KMS-11 (cell line): Measurements from ENCODE around the gene CDC42.

Experiments
- H2AFZ ChIP-seq: fragments of 200-600 bp; sonication (generic); 2 replicates; pipeline ENCODE4 v1.6.1; 2016; ENCODE audit warnings: antibody characterized with exemption, mixed run types, low read depth
- H3K27ac ChIP-seq: fragments of 200-600 bp; sonication (generic); 2 replicates; pipeline ENCODE4 v1.6.1; 2016; ENCODE audit warnings: mild to moderate bottlenecking, mixed run types
- H3K27me3 ChIP-seq: fragments of 200-600 bp; sonication (generic); 2 replicates; pipeline ENCODE4 v1.6.1; 2017; ENCODE audit warnings: mild to moderate bottlenecking, low read depth, mixed run types, moderate library complexity; ENCODE audit not compliant: insufficient read depth
- H3K36me3 ChIP-seq: fragments of 200-600 bp; sonication (generic); 2 replicates; pipeline ENCODE4 v1.6.1; 2017; ENCODE audit warnings: mild to moderate bottlenecking, mixed run types; ENCODE audit not compliant: insufficient read depth
- H3K4me1 ChIP-seq: fragments of 200-600 bp; sonication (generic); 2 replicates; pipeline ENCODE4 v1.6.1; 2016; ENCODE audit warnings: mild to moderate bottlenecking, low read depth, mixed run types; ENCODE audit not compliant: poor library complexity, severe bottlenecking
- H3K4me2 ChIP-seq: fragments of 200-600 bp; sonication (generic); 2 replicates; pipeline ENCODE4 v1.7.0; 2016; ENCODE audit warnings: mild to moderate bottlenecking, mixed run types
- H3K4me3 ChIP-seq: fragments of 200-600 bp; sonication (generic); IDR thresholded peaks from 2 replicates; pipeline ENCODE4 v1.6.1; 2017; ENCODE audit warnings: low read depth, low read length, mixed read lengths; ENCODE audit not compliant: insufficient read depth
- H3K79me2 ChIP-seq: fragments of 200-600 bp; sonication (generic); 2 replicates; pipeline ENCODE4 v1.6.1; 2016; ENCODE audit warnings: low read depth, mixed run types; ENCODE audit not compliant: insufficient read depth
- H3K9ac ChIP-seq: fragments of 200-600 bp; sonication (generic); 2 replicates; pipeline ENCODE4 v1.6.1; 2016; ENCODE audit warnings: mild to moderate bottlenecking, mixed run types
- H4K20me1 ChIP-seq: fragments of 200-600 bp; sonication (generic); 2 replicates; pipeline ENCODE4 v1.6.1; 2016; ENCODE audit warnings: mild to moderate bottlenecking, mixed run types; ENCODE audit not compliant: insufficient read depth
- TF ChIP-seq, protein P1 (sequence below): fragments of 200-600 bp; sonication (generic); conservative IDR thresholded peaks from 2 replicates; pipeline ENCODE4 v1.6.1; 2017; ENCODE audit warnings: low read depth, mild to moderate bottlenecking, antibody characterized with exemption, low read length, moderate library complexity, mixed read lengths

CDC42 gene

GRCh38 chr1:22056936-22057335 is 4.4 kb downstream of the CDC42 start:
- Histone ChIP-seq H3K9ac (no peak overlapping the region), H3K4me3 (no peak overlapping the region), H4K20me1 (peaks cover 72% of the 10 kb centered on the region), H3K27ac (no peak overlapping the region), H3K27me3 (no peaks in the 10 kb centered on the region), H3K36me3 (no peaks in the 10 kb centered on the region; the same call in 1 of the 2 replicates), H3K79me2 (peaks cover 85% of the 10 kb centered on the region), H2AFZ (no peak overlapping the region), H3K4me1 (peaks cover 47% of the 10 kb centered on the region), H3K4me2 (no peak overlapping the region; the same call in 1 of the 2 replicates)
- TF ChIP-seq, protein P1, sequence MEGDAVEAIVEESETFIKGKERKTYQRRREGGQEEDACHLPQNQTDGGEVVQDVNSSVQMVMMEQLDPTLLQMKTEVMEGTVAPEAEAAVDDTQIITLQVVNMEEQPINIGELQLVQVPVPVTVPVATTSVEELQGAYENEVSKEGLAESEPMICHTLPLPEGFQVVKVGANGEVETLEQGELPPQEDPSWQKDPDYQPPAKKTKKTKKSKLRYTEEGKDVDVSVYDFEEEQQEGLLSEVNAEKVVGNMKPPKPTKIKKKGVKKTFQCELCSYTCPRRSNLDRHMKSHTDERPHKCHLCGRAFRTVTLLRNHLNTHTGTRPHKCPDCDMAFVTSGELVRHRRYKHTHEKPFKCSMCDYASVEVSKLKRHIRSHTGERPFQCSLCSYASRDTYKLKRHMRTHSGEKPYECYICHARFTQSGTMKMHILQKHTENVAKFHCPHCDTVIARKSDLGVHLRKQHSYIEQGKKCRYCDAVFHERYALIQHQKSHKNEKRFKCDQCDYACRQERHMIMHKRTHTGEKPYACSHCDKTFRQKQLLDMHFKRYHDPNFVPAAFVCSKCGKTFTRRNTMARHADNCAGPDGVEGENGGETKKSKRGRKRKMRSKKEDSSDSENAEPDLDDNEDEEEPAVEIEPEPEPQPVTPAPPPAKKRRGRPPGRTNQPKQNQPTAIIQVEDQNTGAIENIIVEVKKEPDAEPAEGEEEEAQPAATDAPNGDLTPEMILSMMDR = no peak

DNA sequence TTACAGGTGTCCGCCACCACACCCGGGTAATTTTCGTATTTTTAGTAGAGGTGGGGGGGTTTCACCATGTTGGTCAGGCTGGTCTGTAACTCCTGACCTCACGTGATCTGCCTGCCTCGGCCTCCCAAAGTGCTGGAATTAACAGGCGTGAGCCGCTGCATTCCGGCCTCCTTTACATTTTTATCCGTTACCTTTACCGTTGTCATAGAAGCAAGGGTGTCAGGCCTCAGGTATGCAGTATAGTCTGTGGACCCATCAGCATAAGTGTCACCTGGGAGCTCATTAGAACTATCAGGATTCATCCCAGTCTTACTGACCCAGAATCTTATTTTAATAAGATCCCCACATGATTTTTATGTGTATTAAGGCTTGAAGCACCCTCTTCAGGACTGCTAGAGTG is 5.4 kb downstream of the CDC42 start:
- Histone ChIP-seq H3K79me2 (peaks cover 94% of the 10 kb centered on the region), H3K36me3 (no peaks in the 10 kb centered on the region; the same call in 1 of the 2 replicates), H3K4me2 (no peak overlapping the region), H3K4me1 (peaks cover 49% of the 10 kb centered on the region), H3K4me3 (no peak overlapping the region), H4K20me1 (peaks cover 80% of the 10 kb centered on the region), H2AFZ (no peak overlapping the region), H3K27ac (no peak overlapping the region), H3K9ac (no peak overlapping the region), H3K27me3 (no peaks in the 10 kb centered on the region)
- TF ChIP-seq, protein P1 = no peak

GRCh38 chr1:22064751-22065402 is 12.4 kb downstream of the CDC42 start:
- Histone ChIP-seq H3K79me2 (peaks cover 100% of the 10 kb centered on the region), H3K4me1 (peaks cover 42% of the 10 kb centered on the region), H4K20me1 (peaks cover 77% of the 10 kb centered on the region), H2AFZ (no peak overlapping the region), H3K36me3 (no peaks in the 10 kb centered on the region), H3K4me3 (no peak overlapping the region), H3K9ac (no peak overlapping the region), H3K4me2 (no peak overlapping the region), H3K27ac (no peak overlapping the region), H3K27me3 (no peaks in the 10 kb centered on the region)
- TF ChIP-seq, protein P1 = no peak

- no peaks in the 10 kb centered on the region for H3K36me3 ChIP-seq
- no peak overlapping the region for H3K4me3 ChIP-seq
- H3K4me2 ChIP-seq = no peak overlapping the region
- no peaks in the 10 kb centered on the region for H3K27me3 ChIP-seq
- peaks cover 67% of the 10 kb centered on the region for H4K20me1 ChIP-seq
- H3K4me1 ChIP-seq = peaks cover 29% of the 10 kb centered on the region
- no peak overlapping the region for H3K27ac ChIP-seq
- TF ChIP-seq, protein P1 = no peak
- no peak overlapping the region for H3K9ac ChIP-seq
- H2AFZ ChIP-seq = no peak overlapping the region
- H3K79me2 ChIP-seq = peaks cover 100% of the 10 kb centered on the region
These were observed 19.0 kb downstream of the CDC42 start for GRCh38 chr1:22071511-22071910.
